ENCODE measurements around the gene MRGPRD.

DNA sequence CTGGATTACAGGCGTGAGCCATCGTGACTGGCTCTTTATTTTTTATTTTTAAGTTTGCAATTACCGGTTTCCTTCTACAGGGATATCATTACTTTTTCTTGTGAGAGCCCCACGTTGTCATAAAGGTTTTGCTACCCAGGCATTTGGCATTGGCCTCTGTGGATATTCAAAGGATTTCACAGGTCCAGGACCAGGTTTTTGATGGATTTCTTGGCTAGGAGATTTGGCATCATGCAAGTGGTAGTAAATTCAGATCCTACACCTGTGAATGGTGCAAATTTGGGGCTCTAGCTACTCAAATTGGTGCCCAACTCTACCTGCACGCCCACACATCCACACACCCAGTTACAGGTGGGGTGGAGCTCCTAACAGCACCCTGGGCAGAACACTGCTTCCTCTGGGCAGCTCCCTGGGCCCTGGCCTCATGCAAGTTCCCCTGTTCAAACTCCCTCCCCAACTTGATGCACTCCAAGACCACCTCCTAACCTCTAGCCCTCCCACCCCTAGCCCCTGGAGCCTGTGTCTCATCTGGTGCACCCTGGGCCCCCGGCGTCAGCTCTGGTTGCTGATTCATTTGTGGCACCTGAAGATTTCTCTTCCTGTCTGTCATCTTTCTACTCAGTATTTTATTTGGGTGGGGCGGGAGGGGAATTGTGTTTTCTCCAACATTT, 9.3 kb upstream of the MRGPRD start:
- TF ChIP-seq, protein P1, sequence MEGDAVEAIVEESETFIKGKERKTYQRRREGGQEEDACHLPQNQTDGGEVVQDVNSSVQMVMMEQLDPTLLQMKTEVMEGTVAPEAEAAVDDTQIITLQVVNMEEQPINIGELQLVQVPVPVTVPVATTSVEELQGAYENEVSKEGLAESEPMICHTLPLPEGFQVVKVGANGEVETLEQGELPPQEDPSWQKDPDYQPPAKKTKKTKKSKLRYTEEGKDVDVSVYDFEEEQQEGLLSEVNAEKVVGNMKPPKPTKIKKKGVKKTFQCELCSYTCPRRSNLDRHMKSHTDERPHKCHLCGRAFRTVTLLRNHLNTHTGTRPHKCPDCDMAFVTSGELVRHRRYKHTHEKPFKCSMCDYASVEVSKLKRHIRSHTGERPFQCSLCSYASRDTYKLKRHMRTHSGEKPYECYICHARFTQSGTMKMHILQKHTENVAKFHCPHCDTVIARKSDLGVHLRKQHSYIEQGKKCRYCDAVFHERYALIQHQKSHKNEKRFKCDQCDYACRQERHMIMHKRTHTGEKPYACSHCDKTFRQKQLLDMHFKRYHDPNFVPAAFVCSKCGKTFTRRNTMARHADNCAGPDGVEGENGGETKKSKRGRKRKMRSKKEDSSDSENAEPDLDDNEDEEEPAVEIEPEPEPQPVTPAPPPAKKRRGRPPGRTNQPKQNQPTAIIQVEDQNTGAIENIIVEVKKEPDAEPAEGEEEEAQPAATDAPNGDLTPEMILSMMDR (IDR thresholded peaks at IDR 0.05; ENCODE audit: control extremely low read depth in 1 of 3, insufficient read depth in 1 of 3, low read depth in 1 of 3, low read length in 3 of 3): no peak
- TF ChIP-seq USF2 (IDR thresholded peaks at IDR 0.05; ENCODE audit: low read length) (no peak), SP2 (IDR thresholded peaks at IDR 0.05; ENCODE audit: low read length) (no peak), POLR2AphosphoS5 (IDR thresholded peaks at IDR 0.05; ENCODE audit: low read depth, low read length) (no peak), MAFK (IDR thresholded peaks at IDR 0.05; ENCODE audit: low read depth, low read length) (no peak)

All from H1 (cell line).